ENCODE data around the gene RYR1. TPM values are rescaled to one million over a fixed set of nuclear protein-coding genes. Genes with fewer than 3 reads are reported as not detected.

The RYR1 gene
- total and polyA plus RNA-seq, 10 of the 15 experiments (the other 5 are each of a cell fraction or from before 2014, with no cell fraction given) = under 0.01 to 0.32 (median 0.07) TPM; not detected in 1

- no peaks in the 10 kb centered on the region for H4K20me1 ChIP-seq (ENCODE audit: control insufficient read depth, insufficient read depth)
- H3K9me3 ChIP-seq (replicated peaks; ENCODE audit: control insufficient read depth, insufficient read depth, low read length) = no peaks in the 10 kb centered on the region
- intact Hi-C loops (cut with micrococcal nuclease; ENCODE audit: unreplicated experiment) (no loop called here), in situ Hi-C loops (cut with MboI) (no loop called here)
- H3K36me3 ChIP-seq (ENCODE audit: control insufficient read depth in 2 of 2, insufficient read depth in 2 of 2, low read length in 1 of 2) = no peaks in the 10 kb centered on the region
- no peak overlapping the region for H3K4me2 ChIP-seq (ENCODE audit: control insufficient read depth, insufficient read depth)
- no peak overlapping the region for H3K27ac ChIP-seq (ENCODE audit: control insufficient read depth, insufficient read depth)
- ChIA-PET SMC1A (ENCODE audit: uncharacterized antibody, unreplicated experiment) (interaction anchor here (0.6 kb wide), 1 partner anchor 42 kb away, joined by 3 read pairs; no protein-coding TSS in a partner anchor), CTCF (no interaction called here), RAD21 (ENCODE audit: unreplicated experiment) (no interaction called here), POLR2A (interaction anchor here (0.7 kb wide), 1 partner anchor 431 kb away, joined by 5 read pairs; no protein-coding TSS in a partner anchor)
- BruUV-seq (replicated peaks) = no TSS peak
- 15% methylated on average over 7 of the region's 7 CpGs for WGBS (ENCODE audit: insufficient coverage, insufficient replicate concordance, low lambda C conversion rate, missing lambda C conversion rate)
- H3K79me2 ChIP-seq (ENCODE audit: control insufficient read depth, insufficient read depth, low read length) = no peaks in the 10 kb centered on the region
- H3K9ac ChIP-seq (ENCODE audit: control insufficient read depth, insufficient read depth, low read length) = no peak overlapping the region
- FAIRE-seq (no peak), DNase-seq (ENCODE audit: low read depth, low spot score) (no peak), ATAC-seq (peak; percentile 71)
- H3K27me3 ChIP-seq (replicated peaks in 1 of 2; ENCODE audit: control insufficient read depth in 2 of 2, insufficient read depth in 2 of 2, low read length in 1 of 2) = no peaks in the 10 kb centered on the region
- H3K4me3 ChIP-seq = no peak overlapping the region
- no peak overlapping the region for H2AFZ ChIP-seq (ENCODE audit: control insufficient read depth, low read depth, low read length)
- TF ChIP-seq RAD21 (IDR thresholded peaks at IDR 0.05; ENCODE audit: insufficient read depth, low read depth, low read length) = peak; percentile 45; the same call in 1 of the 2 replicates
- no peak for TF ChIP-seq PRDM15 (CRISPR knock-in tag; IDR thresholded peaks at IDR 0.05)
- TF ChIP-seq ZNF622 (IDR thresholded peaks at IDR 0.05) = no peak
- no peak for TF ChIP-seq MXI1 (IDR thresholded peaks at IDR 0.05; ENCODE audit: low read depth, low read length)
- TF ChIP-seq, protein P1, sequence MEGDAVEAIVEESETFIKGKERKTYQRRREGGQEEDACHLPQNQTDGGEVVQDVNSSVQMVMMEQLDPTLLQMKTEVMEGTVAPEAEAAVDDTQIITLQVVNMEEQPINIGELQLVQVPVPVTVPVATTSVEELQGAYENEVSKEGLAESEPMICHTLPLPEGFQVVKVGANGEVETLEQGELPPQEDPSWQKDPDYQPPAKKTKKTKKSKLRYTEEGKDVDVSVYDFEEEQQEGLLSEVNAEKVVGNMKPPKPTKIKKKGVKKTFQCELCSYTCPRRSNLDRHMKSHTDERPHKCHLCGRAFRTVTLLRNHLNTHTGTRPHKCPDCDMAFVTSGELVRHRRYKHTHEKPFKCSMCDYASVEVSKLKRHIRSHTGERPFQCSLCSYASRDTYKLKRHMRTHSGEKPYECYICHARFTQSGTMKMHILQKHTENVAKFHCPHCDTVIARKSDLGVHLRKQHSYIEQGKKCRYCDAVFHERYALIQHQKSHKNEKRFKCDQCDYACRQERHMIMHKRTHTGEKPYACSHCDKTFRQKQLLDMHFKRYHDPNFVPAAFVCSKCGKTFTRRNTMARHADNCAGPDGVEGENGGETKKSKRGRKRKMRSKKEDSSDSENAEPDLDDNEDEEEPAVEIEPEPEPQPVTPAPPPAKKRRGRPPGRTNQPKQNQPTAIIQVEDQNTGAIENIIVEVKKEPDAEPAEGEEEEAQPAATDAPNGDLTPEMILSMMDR (IDR thresholded peaks at IDR 0.05 in 2 of 3, conservative IDR thresholded peaks at IDR 0.05 in 1 of 3; ENCODE audit: control insufficient read depth in 2 of 3, extremely low read depth in 1 of 3, insufficient read depth in 1 of 3, low read depth in 3 of 3, low read length in 3 of 3) = peak; percentile 23 to 45 (median 29); a peak in 3 of 6 replicates
- 0 out of 2 replicates have a peak, but pooled peaks have one; percentile 22 for TF ChIP-seq NR2F1 (conservative IDR thresholded peaks at IDR 0.05)
- peak; percentile 43; the same call in 1 of the 2 replicates for TF ChIP-seq SMC3 (IDR thresholded peaks at IDR 0.05; ENCODE audit: borderline replicate concordance, low read length)
- no peaks in the 10 kb centered on the region for H3K4me1 ChIP-seq (ENCODE audit: control insufficient read depth, insufficient read depth, low read length)
Observed at GRCh38 chr19:38441657-38442348, 8.3 kb downstream of the RYR1 start.
